Measurements from ENCODE around the gene MESP1.

MESP1 gene

DNA sequence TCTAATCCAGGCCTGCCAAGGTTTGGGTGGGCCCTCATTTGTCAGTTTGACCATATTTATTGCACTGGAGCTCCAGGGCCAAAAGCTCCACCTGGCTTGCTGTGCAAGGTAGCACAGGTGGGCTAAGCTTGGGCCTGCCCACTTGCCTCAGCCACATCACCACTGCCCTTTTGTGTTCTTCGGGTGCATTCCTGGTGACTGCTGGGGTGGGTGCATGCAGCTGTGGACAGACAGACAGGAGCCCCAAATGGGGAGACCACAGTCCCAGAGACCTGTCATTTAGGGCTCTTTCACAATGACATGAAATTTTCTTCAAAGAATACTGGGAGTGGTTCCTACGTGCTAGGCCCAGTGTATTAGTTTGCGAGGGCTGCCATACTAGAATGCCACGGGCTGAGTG, 27.8 kb upstream of the MESP1 start:
- Histone ChIP-seq H3K9ac (ENCODE audit: low read depth, low read length, poor library complexity, severe bottlenecking) (no peak overlapping the region), H3K4me2 (ENCODE audit: low read depth, low read length, poor library complexity, severe bottlenecking) (no peak overlapping the region), H4K20me1 (ENCODE audit: insufficient read depth, low read length, poor library complexity, severe bottlenecking) (no peaks in the 10 kb centered on the region), H3K9me2 (replicated peaks; ENCODE audit: low read depth, low read length) (no peaks in the 10 kb centered on the region), H2AFZ (ENCODE audit: low read length) (no peak overlapping the region), H3K4me1 (ENCODE audit: insufficient read depth, low read length, poor library complexity, severe bottlenecking) (peaks cover 4% of the 10 kb centered on the region), H3K79me2 (ENCODE audit: insufficient read depth, low read length) (no peaks in the 10 kb centered on the region), H3F3A (ENCODE audit: low read depth) (no peaks in the 10 kb centered on the region), H3K27me3 (ENCODE audit: insufficient read depth, low read length, poor library complexity, severe bottlenecking) (no peaks in the 10 kb centered on the region), H3K4me3 (ENCODE audit: low read length, poor library complexity, severe bottlenecking) (no peak overlapping the region), H3K9me3 (ENCODE audit: insufficient read depth, low read depth, low read length) (no peaks in the 10 kb centered on the region), H3K36me3 (ENCODE audit: insufficient read depth, low read length) (no peaks in the 10 kb centered on the region)
- TF ChIP-seq EZH2phosphoT487 (IDR thresholded peaks at IDR 0.05; ENCODE audit: borderline replicate concordance) = no peak
- TF ChIP-seq, protein P1, sequence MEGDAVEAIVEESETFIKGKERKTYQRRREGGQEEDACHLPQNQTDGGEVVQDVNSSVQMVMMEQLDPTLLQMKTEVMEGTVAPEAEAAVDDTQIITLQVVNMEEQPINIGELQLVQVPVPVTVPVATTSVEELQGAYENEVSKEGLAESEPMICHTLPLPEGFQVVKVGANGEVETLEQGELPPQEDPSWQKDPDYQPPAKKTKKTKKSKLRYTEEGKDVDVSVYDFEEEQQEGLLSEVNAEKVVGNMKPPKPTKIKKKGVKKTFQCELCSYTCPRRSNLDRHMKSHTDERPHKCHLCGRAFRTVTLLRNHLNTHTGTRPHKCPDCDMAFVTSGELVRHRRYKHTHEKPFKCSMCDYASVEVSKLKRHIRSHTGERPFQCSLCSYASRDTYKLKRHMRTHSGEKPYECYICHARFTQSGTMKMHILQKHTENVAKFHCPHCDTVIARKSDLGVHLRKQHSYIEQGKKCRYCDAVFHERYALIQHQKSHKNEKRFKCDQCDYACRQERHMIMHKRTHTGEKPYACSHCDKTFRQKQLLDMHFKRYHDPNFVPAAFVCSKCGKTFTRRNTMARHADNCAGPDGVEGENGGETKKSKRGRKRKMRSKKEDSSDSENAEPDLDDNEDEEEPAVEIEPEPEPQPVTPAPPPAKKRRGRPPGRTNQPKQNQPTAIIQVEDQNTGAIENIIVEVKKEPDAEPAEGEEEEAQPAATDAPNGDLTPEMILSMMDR (conservative IDR thresholded peaks at IDR 0.05; ENCODE audit: low read length) = no peak

DNA sequence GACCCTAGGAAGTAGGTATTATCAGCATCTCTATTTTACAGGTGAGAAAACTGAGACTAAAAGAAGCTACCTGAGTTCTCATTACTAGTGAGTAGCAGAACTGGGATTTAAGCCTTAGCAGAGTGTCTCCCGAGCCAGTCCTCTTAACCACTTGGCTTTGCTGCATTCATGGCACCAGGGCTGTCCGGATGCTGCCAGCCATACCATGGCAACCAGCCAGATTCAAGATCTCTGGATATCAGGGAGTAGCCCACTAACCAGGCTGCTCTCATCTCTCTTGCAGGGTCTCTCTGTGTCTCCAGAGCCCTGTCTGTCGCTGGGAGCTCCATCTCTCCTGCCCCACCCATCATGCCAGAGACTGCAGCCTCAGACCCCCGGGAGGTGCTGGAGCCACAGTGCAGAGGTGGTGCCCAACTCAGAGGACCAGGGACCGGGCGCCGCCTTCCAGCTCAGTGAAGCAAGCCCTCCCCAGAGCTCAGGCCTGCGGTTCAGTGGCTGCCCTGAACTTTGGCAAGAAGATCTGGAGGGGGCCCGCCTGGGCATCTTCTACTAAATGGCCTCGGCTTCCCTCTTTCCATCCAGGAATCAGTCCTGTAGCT, 26.8 kb upstream of the MESP1 start:
- H3K9me2 ChIP-seq (replicated peaks; ENCODE audit: low read depth, low read length) = no peaks in the 10 kb centered on the region
- H3F3A ChIP-seq (ENCODE audit: low read depth) = no peaks in the 10 kb centered on the region
- H4K20me1 ChIP-seq (ENCODE audit: insufficient read depth, low read length, poor library complexity, severe bottlenecking) = no peaks in the 10 kb centered on the region
- no peak overlapping the region for H2AFZ ChIP-seq (ENCODE audit: low read length)
- no peak overlapping the region for H3K4me3 ChIP-seq (ENCODE audit: low read length, poor library complexity, severe bottlenecking)
- no peaks in the 10 kb centered on the region for H3K79me2 ChIP-seq (ENCODE audit: insufficient read depth, low read length)
- no peak overlapping the region for H3K4me2 ChIP-seq (ENCODE audit: low read depth, low read length, poor library complexity, severe bottlenecking)
- H3K4me1 ChIP-seq (ENCODE audit: insufficient read depth, low read length, poor library complexity, severe bottlenecking) = peaks cover 4% of the 10 kb centered on the region
- H3K36me3 ChIP-seq (ENCODE audit: insufficient read depth, low read length) = no peaks in the 10 kb centered on the region
- TF ChIP-seq, protein P1 (conservative IDR thresholded peaks at IDR 0.05; ENCODE audit: low read length) = no peak
- no peak for TF ChIP-seq EZH2phosphoT487 (IDR thresholded peaks at IDR 0.05; ENCODE audit: borderline replicate concordance)
- H3K9me3 ChIP-seq (ENCODE audit: insufficient read depth, low read depth, low read length) = no peaks in the 10 kb centered on the region
- H3K9ac ChIP-seq (ENCODE audit: low read depth, low read length, poor library complexity, severe bottlenecking) = no peak overlapping the region
- no peaks in the 10 kb centered on the region for H3K27me3 ChIP-seq (ENCODE audit: insufficient read depth, low read length, poor library complexity, severe bottlenecking)

DNA sequence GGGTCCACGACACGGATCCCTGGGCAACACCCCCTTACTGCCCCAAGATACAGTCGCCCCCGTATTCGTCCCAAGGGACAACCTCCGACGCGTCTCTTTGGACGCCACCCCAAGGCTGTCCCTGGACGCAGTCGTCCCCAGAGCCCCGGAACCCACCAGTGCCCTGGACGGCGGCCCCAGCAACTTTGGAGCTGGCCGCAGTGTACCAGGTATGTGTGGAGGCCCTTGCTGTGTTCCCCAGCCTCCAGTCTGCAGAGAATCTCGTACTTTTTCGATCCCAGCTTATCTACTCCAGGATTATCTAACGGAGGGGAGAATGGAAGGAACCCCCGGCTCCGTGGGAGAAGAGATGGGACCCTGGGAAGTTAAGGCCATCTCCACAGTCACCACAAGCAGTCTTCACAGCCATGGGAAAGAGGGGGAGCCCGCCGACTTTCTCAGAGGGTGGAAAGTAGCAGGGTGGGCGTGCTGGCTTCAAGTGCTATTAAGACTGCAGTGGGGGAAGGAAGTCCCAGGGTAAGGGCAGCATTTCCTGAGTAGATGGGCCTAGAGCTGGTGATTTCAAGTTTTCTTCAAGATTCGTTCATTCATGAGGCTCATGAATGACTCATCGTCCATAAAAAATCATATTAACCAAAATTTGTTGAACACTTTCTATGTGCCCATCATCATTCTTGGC, 26.2 kb upstream of the MESP1 start:
- Histone ChIP-seq H3F3A (ENCODE audit: low read depth) (no peaks in the 10 kb centered on the region), H3K27me3 (ENCODE audit: insufficient read depth, low read length, poor library complexity, severe bottlenecking) (no peaks in the 10 kb centered on the region), H2AFZ (ENCODE audit: low read length) (no peak overlapping the region), H3K9ac (ENCODE audit: low read depth, low read length, poor library complexity, severe bottlenecking) (no peak overlapping the region), H3K4me1 (ENCODE audit: insufficient read depth, low read length, poor library complexity, severe bottlenecking) (peaks cover 4% of the 10 kb centered on the region), H3K79me2 (ENCODE audit: insufficient read depth, low read length) (no peaks in the 10 kb centered on the region), H3K9me2 (replicated peaks; ENCODE audit: low read depth, low read length) (no peaks in the 10 kb centered on the region), H3K9me3 (ENCODE audit: insufficient read depth, low read depth, low read length) (no peaks in the 10 kb centered on the region), H4K20me1 (ENCODE audit: insufficient read depth, low read length, poor library complexity, severe bottlenecking) (no peaks in the 10 kb centered on the region), H3K36me3 (ENCODE audit: insufficient read depth, low read length) (no peaks in the 10 kb centered on the region), H3K4me3 (ENCODE audit: low read length, poor library complexity, severe bottlenecking) (no peak overlapping the region), H3K4me2 (ENCODE audit: low read depth, low read length, poor library complexity, severe bottlenecking) (no peak overlapping the region)
- no peak for TF ChIP-seq EZH2phosphoT487 (IDR thresholded peaks at IDR 0.05; ENCODE audit: borderline replicate concordance)
- TF ChIP-seq, protein P1 (conservative IDR thresholded peaks at IDR 0.05; ENCODE audit: low read length) = no peak
